ENCODE data around the gene FEZF2.

Gene FEZF2

DNA sequence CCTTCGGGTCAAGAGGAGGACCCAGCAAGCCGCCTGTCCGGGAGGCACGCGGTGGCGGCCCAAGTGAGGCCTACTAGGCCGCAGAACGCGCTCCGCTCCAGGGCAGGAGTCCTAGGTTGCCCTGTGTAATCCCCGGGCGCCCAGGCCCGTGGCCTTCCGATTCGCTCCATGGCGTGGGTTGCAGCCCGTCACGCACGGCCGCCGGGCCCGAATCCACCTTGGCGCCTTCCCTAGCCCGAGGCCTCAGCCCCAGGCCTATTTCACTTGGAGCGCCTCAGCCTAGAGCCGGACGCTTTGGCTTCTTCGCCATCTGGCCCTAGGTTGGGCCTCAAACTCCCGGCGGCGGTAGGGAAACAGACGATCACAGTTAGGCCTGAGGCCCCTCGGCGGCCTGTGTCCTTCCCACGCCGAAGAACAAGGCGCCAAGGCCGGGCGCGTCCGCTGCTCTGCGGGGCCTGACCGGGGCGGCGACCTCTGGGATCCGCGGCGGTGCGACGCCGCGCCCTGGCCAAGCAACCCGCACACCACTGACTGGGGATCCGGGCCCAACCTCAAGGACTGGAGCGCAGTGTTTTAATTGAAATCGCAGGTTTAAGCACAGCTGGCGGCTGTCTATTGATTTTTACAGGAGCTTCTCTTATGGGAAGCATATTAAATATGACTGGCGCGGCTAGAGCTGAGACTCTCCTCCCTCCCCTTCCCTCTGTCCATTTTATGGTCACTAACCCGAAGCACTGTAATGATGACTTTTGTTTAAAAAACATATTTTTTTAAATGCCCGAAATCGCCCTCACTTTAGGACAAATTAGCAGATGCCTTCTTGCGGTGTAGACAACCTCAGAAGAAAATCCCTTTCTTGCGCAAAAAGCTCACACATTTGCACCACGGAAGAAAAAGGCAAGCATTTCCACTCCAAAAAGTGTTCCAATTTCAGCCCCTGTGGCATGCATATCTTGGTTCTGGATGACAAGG, 3.8 kb upstream of the FEZF2 start:
- no peaks in the 10 kb centered on the region for H3K9me3 Mint-ChIP-seq
- no peaks in the 10 kb centered on the region for H3K36me3 Mint-ChIP-seq (ENCODE audit: low read depth)

DNA sequence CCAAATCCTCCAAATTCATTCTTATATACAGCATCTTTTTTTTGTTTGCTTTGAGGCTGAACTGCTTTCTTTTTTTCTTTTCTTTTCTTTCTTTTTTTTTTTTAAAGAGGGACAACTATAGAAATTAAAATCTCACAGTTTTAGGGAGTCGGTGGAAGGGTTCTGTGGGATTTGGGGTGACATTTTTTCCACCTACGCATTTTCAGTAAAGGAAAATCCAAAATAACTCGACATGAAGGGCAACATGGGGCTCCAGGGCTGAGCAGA, 3.0 kb upstream of the FEZF2 start:
- no peaks in the 10 kb centered on the region for H3K36me3 Mint-ChIP-seq (ENCODE audit: low read depth)
- H3K4me1 Mint-ChIP-seq (ENCODE audit: low read depth): no peaks in the 10 kb centered on the region
- no peak overlapping the region for H3K4me3 Mint-ChIP-seq
- H3K27me3 Mint-ChIP-seq: peaks cover 77% of the 10 kb centered on the region
- no peaks in the 10 kb centered on the region for H3K9me3 Mint-ChIP-seq
- H3K27ac Mint-ChIP-seq: no peak overlapping the region

More for the DNA sequence above, 3.8 kb upstream of the FEZF2 start:
- Mint-ChIP-seq H3K27ac (no peak overlapping the region), H3K4me3 (no peak overlapping the region), H3K27me3 (peaks cover 79% of the 10 kb centered on the region), H3K4me1 (ENCODE audit: low read depth) (no peaks in the 10 kb centered on the region)

DNA sequence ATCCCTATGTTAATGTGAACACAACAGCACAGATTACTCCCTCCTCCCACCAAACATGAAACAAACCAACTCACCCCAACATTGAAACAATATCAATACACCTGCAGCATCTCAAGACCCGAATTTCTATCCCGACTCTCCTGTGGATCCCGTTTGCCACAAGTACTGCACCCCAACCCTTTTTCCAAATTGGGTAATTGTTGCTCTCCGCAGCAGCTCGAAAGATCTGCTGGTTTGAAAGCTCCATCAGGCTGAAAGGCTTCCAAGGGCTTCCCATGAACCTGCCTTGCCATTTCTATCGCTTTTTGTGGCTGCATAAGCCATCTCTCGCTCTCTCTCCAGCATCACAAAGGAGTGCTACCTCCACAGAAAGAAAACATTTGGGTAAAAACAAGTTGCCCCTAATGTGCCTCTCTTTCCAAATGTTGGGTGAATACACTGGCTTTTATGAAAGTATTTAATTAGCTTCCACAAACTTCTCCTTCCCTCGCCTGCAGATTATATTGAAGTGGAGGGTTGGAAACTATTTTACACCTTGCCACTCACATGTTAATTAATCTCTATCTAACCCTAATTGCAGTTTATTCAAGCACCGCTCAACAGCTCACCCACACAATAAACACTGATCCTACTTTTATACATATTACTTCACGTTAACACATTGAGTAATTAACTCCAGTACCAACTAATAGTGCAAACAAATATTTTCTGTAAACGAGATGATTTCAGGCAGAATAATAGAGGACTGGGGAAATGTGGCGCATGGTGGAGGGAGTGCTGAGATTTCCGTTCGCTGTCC, 2.5 kb upstream of the FEZF2 start:
- H3K9me3 Mint-ChIP-seq: no peaks in the 10 kb centered on the region

DNA sequence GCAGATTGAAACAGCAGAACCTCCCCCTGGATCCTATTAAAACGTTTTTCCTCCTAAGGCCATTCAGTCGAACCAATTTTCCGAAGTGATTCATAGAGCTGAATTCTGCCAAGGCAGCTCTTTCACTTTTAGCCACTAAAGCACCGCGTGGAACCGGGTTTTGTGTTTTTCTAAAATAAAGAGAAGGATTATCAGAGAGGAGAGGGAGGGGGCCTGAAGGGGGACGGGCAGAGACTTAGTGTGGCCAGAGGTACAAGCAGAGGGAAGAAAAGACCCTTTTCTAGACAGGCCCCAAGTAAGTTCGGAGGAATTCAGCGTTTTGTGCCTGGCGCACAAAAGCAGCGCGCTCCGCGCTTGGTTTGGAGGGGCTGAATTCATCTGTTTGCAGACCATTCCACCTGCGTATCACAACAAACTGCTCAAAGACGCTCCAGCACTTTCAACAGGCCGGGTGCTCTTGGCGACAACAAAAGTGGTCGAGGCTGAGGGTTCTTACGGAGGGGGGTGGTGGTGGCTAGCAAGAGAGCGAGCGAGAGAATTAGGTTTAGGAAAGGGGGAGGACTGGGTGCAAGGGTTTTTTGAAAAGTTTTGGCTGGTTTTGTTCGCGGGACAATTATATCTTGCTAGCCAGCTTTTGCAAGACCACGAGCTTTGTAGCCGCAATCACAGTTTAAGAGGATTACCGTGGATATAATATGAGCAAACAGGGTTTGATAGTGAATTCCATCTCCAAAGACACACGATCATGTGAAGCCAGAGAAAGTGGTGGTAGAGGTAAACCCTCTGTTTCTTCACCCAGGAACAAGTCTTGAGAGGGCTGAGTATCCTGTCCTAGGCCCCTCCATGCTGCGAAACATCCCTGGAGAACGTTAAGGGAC, 1.2 kb upstream of the FEZF2 start:
- Mint-ChIP-seq H3K27ac (no peak overlapping the region), H3K4me1 (ENCODE audit: low read depth) (no peaks in the 10 kb centered on the region), H3K4me3 (no peak overlapping the region), H3K36me3 (ENCODE audit: low read depth) (no peaks in the 10 kb centered on the region), H3K27me3 (peaks cover 77% of the 10 kb centered on the region), H3K9me3 (no peaks in the 10 kb centered on the region)

More for the DNA sequence above, 2.5 kb upstream of the FEZF2 start:
- H3K4me1 Mint-ChIP-seq (ENCODE audit: low read depth): no peaks in the 10 kb centered on the region
- no peaks in the 10 kb centered on the region for H3K36me3 Mint-ChIP-seq (ENCODE audit: low read depth)
- peaks cover 77% of the 10 kb centered on the region for H3K27me3 Mint-ChIP-seq
- no peak overlapping the region for H3K4me3 Mint-ChIP-seq
- H3K27ac Mint-ChIP-seq: no peak overlapping the region

DNA sequence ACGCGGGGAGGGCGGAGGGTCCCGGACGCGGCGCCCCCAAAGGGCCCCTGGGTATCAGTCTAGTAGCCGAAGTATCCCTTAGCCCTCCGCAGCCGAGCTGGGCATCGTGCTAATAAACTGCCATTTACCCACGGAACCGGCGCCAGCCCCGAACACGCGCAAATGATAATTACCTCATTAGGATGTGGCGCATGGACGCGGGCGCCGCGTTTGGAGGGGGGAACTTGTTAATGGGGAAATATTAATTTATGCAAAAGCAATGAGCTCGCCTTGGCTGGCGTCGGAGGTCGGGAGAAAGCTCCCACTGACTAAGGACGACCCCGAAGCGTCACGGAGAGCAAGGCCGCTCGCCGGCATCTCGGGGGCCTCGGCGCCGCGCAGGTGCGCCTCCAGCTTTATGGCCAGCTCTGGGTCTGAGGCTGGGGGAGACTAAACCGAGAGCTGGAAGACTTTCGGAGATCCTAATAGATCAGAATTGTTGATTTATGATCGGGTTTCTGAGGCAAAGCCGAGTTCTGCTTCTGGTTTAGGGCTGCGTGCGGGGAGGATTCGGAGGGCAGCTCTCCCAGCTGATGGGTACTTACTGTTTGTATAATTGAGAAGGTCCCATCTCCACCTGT, 474 bp upstream of the FEZF2 start:
- Mint-ChIP-seq H3K27ac (no peak overlapping the region), H3K36me3 (ENCODE audit: low read depth) (no peaks in the 10 kb centered on the region), H3K4me1 (ENCODE audit: low read depth) (no peaks in the 10 kb centered on the region), H3K9me3 (no peaks in the 10 kb centered on the region), H3K4me3 (no peak overlapping the region), H3K27me3 (peaks cover 75% of the 10 kb centered on the region)

DNA sequence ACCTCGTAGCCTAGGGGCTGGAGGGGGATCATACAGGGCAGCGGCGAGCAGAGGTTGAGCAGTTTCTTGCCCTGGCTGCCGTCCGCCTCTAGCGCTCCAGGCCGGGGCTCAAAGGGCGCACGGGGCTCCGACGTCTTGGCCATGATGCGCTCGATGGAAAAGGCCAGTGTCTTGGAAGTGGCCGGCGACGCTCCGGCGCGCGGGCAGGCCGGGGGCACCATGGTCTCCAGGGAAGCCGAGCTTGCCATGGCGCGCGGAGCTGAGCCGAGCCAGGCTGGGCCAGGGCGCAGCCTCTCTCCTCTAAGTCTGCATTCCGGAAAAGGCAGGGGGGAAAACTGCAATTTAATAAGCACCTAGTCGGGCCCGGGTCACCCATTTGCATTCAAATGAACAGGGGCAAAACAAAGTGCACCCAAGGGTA, 719 bp downstream of the FEZF2 start:
- no peaks in the 10 kb centered on the region for H3K9me3 Mint-ChIP-seq
- H3K36me3 Mint-ChIP-seq (ENCODE audit: low read depth): no peaks in the 10 kb centered on the region
- H3K4me1 Mint-ChIP-seq (ENCODE audit: low read depth): no peaks in the 10 kb centered on the region
- no peak overlapping the region for H3K4me3 Mint-ChIP-seq
- H3K27ac Mint-ChIP-seq: no peak overlapping the region
- peaks cover 78% of the 10 kb centered on the region for H3K27me3 Mint-ChIP-seq

DNA sequence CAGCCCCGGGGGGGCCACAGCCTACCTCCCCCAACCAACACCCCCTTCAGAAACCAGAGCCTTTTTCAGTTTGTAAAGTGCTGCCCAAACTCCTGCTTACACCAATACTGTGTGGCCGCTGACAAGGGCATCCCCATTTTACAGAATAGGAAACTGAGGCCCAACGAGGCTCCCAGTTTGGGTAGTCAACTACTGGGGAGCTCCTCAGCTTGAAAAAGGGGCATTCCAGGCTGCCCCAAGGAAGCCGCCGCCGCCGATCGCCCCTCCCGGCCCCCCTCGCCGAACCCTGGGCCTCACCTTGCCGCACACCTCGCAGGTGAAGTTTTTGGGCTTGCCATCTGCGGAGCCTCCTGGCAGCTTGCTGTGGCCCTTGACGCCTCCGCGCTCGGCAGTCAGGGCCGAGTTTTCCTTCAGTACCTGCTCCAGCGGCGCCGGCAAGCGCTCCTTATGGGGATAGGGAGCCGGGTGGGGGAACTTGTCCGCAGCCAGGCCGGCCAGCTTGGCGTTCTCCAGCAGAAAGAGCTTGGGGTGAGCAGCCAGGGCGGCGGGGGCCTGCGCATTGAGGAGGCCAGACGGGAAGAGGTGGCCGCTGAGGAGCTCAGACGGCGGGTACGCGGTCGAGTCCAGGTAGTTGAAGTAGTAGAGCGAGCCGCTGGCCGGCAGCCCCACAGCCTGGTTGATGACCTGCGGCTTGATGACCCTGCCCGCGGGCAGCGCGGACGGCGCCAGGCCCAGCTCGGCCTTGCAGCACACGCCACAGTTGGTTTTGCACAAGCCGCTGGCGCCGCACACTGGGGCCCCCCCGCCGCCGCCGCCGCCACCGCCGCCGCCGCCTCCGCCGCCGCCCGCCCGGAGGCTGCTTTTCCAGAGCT, 1.4 kb downstream of the FEZF2 start:
- no peaks in the 10 kb centered on the region for H3K4me1 Mint-ChIP-seq (ENCODE audit: low read depth)
- no peak overlapping the region for H3K27ac Mint-ChIP-seq
- H3K36me3 Mint-ChIP-seq (ENCODE audit: low read depth): no peaks in the 10 kb centered on the region
- H3K4me3 Mint-ChIP-seq: no peak overlapping the region
- peaks cover 81% of the 10 kb centered on the region for H3K27me3 Mint-ChIP-seq
- H3K9me3 Mint-ChIP-seq: no peaks in the 10 kb centered on the region

DNA sequence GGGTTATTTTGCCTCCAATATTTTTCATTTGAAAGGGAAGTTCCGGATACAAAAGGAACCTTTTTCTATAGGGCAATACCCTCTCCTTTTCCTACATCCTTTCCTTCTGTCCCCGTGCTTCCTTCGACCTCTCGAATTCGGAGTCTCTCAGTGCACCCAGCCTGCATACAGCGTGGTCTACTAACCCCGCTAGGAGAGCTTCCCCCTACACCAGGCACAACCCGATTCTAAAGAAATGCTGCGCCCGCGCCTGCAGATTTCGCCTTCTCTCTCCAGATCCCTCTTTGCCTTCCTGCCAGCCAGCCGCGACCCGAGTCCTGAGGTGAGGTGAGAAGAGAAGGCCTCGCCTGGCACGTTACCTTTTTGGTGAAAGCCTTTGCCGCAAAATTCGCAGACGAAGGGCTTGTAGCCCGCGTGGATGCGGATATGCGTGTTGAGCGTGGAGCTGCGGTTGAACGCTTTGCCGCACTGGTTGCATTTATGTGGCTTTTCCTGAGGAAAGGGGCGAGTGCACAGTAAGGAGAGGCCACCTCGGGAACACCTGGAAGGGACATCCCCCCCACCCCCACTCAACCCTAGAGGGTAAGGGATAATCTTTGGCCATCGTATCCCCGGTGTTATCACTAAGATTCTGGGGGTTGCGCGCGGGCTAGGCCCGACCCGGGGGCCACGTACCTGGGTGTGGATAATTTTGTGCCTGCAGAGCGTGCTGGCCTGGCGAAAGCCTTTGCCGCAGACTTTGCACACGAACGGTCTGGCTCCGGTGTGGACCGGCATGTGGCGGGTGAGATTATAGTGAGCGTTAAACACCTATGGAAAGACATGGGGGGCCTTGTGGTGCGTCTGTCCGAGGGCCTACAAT, 2.3 kb downstream of the FEZF2 start:
- Mint-ChIP-seq H3K27me3 (peaks cover 84% of the 10 kb centered on the region), H3K4me3 (no peak overlapping the region), H3K27ac (no peak overlapping the region), H3K4me1 (ENCODE audit: low read depth) (no peaks in the 10 kb centered on the region), H3K36me3 (ENCODE audit: low read depth) (no peaks in the 10 kb centered on the region), H3K9me3 (no peaks in the 10 kb centered on the region)

DNA sequence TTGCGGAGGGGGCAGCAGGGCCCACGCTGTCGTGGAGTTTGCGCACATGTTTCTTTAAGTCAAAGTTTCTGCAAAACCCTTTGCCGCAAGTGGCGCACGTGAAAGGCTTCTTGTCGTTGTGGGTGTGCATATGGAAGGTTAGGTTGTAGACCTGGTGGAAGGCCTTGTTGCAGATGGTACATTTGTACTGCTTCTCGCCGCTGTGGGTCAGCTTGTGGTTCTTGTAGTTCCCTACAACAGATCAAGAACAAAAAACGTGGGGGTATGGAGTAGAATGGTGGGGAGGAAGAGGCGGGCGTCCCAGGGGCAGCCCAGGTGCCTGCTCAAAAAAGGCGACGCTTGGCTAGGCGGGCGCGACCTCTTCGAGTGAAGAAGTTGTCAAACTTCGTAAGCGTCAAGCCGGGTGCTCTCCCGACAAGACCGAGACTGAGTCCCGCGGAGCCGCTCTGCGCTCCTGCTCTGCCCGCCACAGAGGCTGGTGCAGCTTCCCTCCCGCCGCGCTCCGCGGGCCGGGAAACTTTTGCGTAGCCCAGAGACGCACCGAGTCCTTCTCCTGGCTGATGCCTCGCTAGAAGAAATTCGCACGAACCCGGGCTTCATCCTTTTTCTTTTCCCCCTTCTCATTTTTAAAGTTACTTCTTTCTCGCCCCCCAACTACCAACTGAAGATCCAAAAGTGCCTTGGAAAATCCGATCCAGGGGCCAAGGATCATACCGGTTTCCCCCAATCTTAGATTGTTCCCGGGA, 3.1 kb downstream of the FEZF2 start:
- Mint-ChIP-seq H3K4me1 (ENCODE audit: low read depth) (no peaks in the 10 kb centered on the region), H3K27me3 (peaks cover 84% of the 10 kb centered on the region)

DNA sequence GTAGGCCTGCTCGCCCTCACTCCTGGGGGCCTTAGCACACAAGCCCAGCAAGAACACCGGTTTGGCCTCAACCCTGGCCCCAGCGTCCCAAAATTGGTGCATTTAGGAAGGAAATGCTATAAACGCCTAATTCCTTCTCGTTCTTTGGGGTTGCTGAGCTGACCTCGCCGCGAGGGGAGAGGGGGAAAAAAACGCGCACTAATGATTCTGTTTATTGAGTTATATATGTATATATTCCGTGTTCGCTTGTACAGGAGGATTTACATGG, 3.9 kb downstream of the FEZF2 start:
- no peaks in the 10 kb centered on the region for H3K9me3 Mint-ChIP-seq
- no peaks in the 10 kb centered on the region for H3K4me1 Mint-ChIP-seq (ENCODE audit: low read depth)
- no peaks in the 10 kb centered on the region for H3K36me3 Mint-ChIP-seq (ENCODE audit: low read depth)
- no peak overlapping the region for H3K4me3 Mint-ChIP-seq
- peaks cover 83% of the 10 kb centered on the region for H3K27me3 Mint-ChIP-seq
- no peak overlapping the region for H3K27ac Mint-ChIP-seq

More for the DNA sequence above, 3.1 kb downstream of the FEZF2 start:
- Mint-ChIP-seq H3K36me3 (ENCODE audit: low read depth) (no peaks in the 10 kb centered on the region), H3K9me3 (no peaks in the 10 kb centered on the region), H3K4me3 (peak overlapping the region; percentile 39), H3K27ac (no peak overlapping the region)

DNA sequence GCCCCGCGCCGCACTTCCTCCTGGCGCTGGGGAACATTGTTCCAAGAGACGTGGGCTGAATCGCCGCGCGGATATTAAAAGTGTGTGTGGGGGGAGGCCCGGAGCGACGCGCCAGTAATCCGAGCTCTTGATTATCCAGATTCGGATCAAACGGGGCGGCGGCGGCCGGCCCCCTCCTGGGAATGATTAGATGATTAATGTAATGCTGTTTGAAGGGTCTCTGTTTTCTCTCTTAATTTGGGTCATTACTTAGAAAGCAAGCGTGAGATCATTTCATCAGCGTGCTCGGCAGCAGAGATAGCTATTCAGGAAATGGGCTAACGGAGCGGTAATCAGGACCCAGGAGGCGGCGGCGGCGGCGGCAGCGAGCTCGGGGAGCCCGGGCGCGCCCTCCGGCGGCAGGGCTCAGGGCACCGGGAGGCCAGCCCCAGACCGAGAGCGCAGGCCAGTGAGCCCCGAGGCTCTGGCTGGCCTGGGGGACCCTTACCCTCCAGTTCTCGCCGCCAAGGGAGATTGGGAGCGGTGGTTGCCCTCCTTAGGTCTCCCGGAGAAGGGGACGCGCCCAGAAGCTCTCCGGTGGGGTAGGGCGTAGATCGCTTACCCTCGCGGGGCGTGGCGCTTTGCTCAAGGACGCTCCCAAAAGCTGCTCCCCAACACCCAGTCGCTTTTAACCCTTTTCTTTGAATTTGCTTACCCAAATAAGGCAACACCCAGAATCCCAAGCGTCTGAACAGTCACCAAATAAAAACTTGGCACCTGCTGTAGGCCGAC, 4.5 kb downstream of the FEZF2 start:
- no peak overlapping the region for H3K4me3 Mint-ChIP-seq
- no peaks in the 10 kb centered on the region for H3K36me3 Mint-ChIP-seq (ENCODE audit: low read depth)
- no peak overlapping the region for H3K27ac Mint-ChIP-seq
- peaks cover 82% of the 10 kb centered on the region for H3K27me3 Mint-ChIP-seq
- H3K4me1 Mint-ChIP-seq (ENCODE audit: low read depth): no peaks in the 10 kb centered on the region
- H3K9me3 Mint-ChIP-seq: no peaks in the 10 kb centered on the region

DNA sequence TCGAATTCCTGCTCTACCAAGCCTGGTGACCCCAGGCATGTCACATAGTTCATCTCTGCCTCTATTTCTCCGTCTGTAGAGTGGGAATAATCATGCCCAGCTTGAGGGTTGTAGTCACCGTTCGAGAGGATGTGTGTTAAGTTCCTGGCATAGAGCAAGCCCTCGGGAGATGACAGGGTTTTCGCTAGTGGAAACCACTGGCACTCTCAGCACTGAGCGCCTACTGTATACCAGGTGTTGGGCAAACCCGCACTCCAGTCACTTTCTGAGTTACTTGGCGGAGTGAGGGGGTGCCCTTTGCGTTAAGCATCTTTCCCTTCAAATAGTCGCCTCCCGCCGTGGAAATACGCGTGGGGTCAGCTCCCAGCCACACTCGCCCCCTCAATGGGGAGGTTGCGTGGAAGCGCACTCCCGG, 5.1 kb downstream of the FEZF2 start:
- Mint-ChIP-seq H3K36me3 (ENCODE audit: low read depth) (no peaks in the 10 kb centered on the region), H3K27ac (no peak overlapping the region), H3K4me3 (no peak overlapping the region), H3K27me3 (peaks cover 80% of the 10 kb centered on the region), H3K4me1 (ENCODE audit: low read depth) (no peaks in the 10 kb centered on the region), H3K9me3 (no peaks in the 10 kb centered on the region)

All from stimulated activated naive CD8-positive, alpha-beta T cell treated with anti-CD3 and anti-CD28 coated beads, Interleukin-15, Interleukin-2, amounts not matched to agents 100 ng/mL and 50 ng/mL, for 24 hours (primary cell).